ENCODE results near the gene TFAP2A.

DNA sequence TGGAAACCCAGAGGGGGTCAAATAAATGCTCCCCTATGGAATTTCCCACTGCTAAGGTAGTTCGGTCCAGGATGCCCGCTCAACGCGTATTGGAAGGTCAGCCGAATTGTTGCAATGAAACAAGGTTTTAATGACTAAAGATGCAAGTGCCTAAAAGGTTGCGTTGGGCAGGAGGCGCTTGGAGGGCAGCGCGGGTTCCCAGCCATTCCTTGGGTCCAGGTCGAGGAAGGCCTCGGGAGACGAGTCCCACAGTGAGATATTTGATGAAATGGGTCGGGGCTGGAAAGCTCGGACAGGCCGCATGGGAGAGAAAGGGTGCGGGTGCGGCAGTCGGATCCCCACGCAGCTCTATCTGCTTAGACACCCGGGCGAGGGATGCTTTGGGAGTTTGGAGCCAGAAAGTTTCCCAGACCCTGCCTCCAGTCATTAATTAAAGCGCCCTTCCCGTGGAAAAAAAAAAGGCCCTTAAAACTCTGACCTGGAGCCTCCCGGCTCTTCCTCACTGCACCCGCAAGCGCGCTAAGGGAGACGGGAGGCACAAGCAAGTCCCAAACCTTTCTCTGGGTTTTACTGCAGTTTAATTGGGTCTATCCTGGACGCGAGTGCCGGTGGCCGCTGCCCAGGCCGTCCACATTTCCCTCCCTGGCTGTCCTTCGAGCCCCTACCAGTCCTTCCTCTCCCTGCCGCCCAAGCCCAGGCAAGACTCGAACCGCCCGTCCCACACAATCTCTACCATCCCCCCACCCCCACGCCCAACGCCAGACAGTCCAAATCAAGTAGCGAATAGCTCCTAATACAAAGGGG is 24.2 kb downstream of the TFAP2A start:
- TF ChIP-seq, protein P1, sequence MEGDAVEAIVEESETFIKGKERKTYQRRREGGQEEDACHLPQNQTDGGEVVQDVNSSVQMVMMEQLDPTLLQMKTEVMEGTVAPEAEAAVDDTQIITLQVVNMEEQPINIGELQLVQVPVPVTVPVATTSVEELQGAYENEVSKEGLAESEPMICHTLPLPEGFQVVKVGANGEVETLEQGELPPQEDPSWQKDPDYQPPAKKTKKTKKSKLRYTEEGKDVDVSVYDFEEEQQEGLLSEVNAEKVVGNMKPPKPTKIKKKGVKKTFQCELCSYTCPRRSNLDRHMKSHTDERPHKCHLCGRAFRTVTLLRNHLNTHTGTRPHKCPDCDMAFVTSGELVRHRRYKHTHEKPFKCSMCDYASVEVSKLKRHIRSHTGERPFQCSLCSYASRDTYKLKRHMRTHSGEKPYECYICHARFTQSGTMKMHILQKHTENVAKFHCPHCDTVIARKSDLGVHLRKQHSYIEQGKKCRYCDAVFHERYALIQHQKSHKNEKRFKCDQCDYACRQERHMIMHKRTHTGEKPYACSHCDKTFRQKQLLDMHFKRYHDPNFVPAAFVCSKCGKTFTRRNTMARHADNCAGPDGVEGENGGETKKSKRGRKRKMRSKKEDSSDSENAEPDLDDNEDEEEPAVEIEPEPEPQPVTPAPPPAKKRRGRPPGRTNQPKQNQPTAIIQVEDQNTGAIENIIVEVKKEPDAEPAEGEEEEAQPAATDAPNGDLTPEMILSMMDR (IDR thresholded peaks at IDR 0.05; ENCODE audit: low read length) = no peak
- TF ChIP-seq EZH2 (IDR thresholded peaks at IDR 0.05; ENCODE audit: borderline replicate concordance, low read length) = no peak
